ENCODE data around the gene OPN1LW.

Gene OPN1LW

GRCh38 chrX:154115071-154115470 is 29.0 kb upstream of the OPN1LW start:
- H4K12ac ChIP-seq (ENCODE audit: low read depth, low read length) = no peak overlapping the region
- H2AK5ac ChIP-seq (ENCODE audit: low read length) = no peak overlapping the region
- H3K4ac ChIP-seq (ENCODE audit: low read depth, low read length) = no peak overlapping the region
- no peak overlapping the region for H3K23ac ChIP-seq (ENCODE audit: low read length)
- no peak overlapping the region for H3K14ac ChIP-seq (ENCODE audit: low read length)
- H4K91ac ChIP-seq (ENCODE audit: low read depth, low read length) = no peak overlapping the region
- H2BK5ac ChIP-seq (ENCODE audit: low read depth, low read length, poor library complexity) = no peak overlapping the region
- no peaks in the 10 kb centered on the region for H3K79me2 ChIP-seq (ENCODE audit: control insufficient read depth, insufficient read depth, low read length, poor library complexity)
- H2AFZ ChIP-seq (ENCODE audit: insufficient read depth, low read length, poor library complexity) = no peak overlapping the region
- no peak overlapping the region for H3K4me3 ChIP-seq (ENCODE audit: low read depth, low read length)
- H2BK12ac ChIP-seq (ENCODE audit: low read length) = no peak overlapping the region
- DNase-seq = no peak
- no peak overlapping the region for H2BK120ac ChIP-seq (ENCODE audit: insufficient read depth, low read length, poor library complexity)
- H3K36me3 ChIP-seq (ENCODE audit: control insufficient read depth in 1 of 2, insufficient read depth in 2 of 2, low read length in 2 of 2) = no peaks in the 10 kb centered on the region
- no peak overlapping the region for H3K27ac ChIP-seq (ENCODE audit: low read depth, low read length)
- no peak overlapping the region for H3K18ac ChIP-seq (ENCODE audit: low read length)
- no peaks in the 10 kb centered on the region for H3K9me3 ChIP-seq (ENCODE audit: insufficient read depth, low read depth, low read length)
- no peak overlapping the region for H3K4me2 ChIP-seq (ENCODE audit: low read length)
- H3K4me1 ChIP-seq (ENCODE audit: control insufficient read depth in 1 of 2, insufficient read depth in 2 of 2, low read length in 2 of 2) = no peaks in the 10 kb centered on the region
- no peak overlapping the region for H4K8ac ChIP-seq (ENCODE audit: low read depth, low read length)
- no peaks in the 10 kb centered on the region for H3K79me1 ChIP-seq (ENCODE audit: low read length)
- no peak overlapping the region for H3K9ac ChIP-seq (ENCODE audit: low read length)
- no peaks in the 10 kb centered on the region for H3K27me3 ChIP-seq (ENCODE audit: insufficient read depth, low read length)
- no CpG with 5 or more reads among the region's 10 CpGs for WGBS (ENCODE audit: extremely low coverage, insufficient coverage, insufficient read length)

- DNase-seq = no peak
- Histone ChIP-seq H4K91ac (ENCODE audit: low read depth, low read length) (no peak overlapping the region), H3K79me1 (ENCODE audit: low read length) (no peaks in the 10 kb centered on the region), H3K23ac (ENCODE audit: low read length) (no peak overlapping the region), H2BK5ac (ENCODE audit: low read depth, low read length, poor library complexity) (no peak overlapping the region), H3K4me3 (ENCODE audit: low read depth, low read length) (no peak overlapping the region), H3K4me2 (ENCODE audit: low read length) (no peak overlapping the region), H3K27ac (ENCODE audit: low read depth, low read length) (no peak overlapping the region), H3K18ac (ENCODE audit: low read length) (no peak overlapping the region), H3K14ac (ENCODE audit: low read length) (no peak overlapping the region), H3K4me1 (ENCODE audit: control insufficient read depth in 1 of 2, insufficient read depth in 2 of 2, low read length in 2 of 2) (no peaks in the 10 kb centered on the region), H2BK120ac (ENCODE audit: insufficient read depth, low read length, poor library complexity) (no peak overlapping the region), H4K12ac (ENCODE audit: low read depth, low read length) (no peak overlapping the region), H2BK12ac (ENCODE audit: low read length) (no peak overlapping the region), H3K9ac (ENCODE audit: low read length) (no peak overlapping the region), H2AFZ (ENCODE audit: insufficient read depth, low read length, poor library complexity) (no peak overlapping the region), H2AK5ac (ENCODE audit: low read length) (no peak overlapping the region), H3K79me2 (ENCODE audit: control insufficient read depth, insufficient read depth, low read length, poor library complexity) (no peaks in the 10 kb centered on the region), H3K4ac (ENCODE audit: low read depth, low read length) (no peak overlapping the region), H4K8ac (ENCODE audit: low read depth, low read length) (no peak overlapping the region), H3K36me3 (ENCODE audit: control insufficient read depth in 1 of 2, insufficient read depth in 2 of 2, low read length in 2 of 2) (no peaks in the 10 kb centered on the region), H3K9me3 (ENCODE audit: insufficient read depth, low read depth, low read length) (no peaks in the 10 kb centered on the region), H3K27me3 (ENCODE audit: insufficient read depth, low read length) (no peaks in the 10 kb centered on the region)
- WGBS (ENCODE audit: extremely low coverage, insufficient coverage, insufficient read length) = no CpG with 5 or more reads among the region's 5 CpGs
Measured at GRCh38 chrX:154115750-154116149, 28.3 kb upstream of the OPN1LW start.

- Histone ChIP-seq H3K4me1 (ENCODE audit: control insufficient read depth in 1 of 2, insufficient read depth in 2 of 2, low read length in 2 of 2) (peaks cover 0 to 2% of the 10 kb centered on the region in 2 experiments), H2BK5ac (ENCODE audit: low read depth, low read length, poor library complexity) (no peak overlapping the region), H3K27me3 (ENCODE audit: insufficient read depth, low read length) (no peaks in the 10 kb centered on the region), H3K18ac (ENCODE audit: low read length) (no peak overlapping the region), H3K4me2 (ENCODE audit: low read length) (no peak overlapping the region), H3K4me3 (ENCODE audit: low read depth, low read length) (no peak overlapping the region), H3K27ac (ENCODE audit: low read depth, low read length) (no peak overlapping the region), H3K79me1 (ENCODE audit: low read length) (no peaks in the 10 kb centered on the region), H3K4ac (ENCODE audit: low read depth, low read length) (no peak overlapping the region), H3K36me3 (ENCODE audit: control insufficient read depth in 1 of 2, insufficient read depth in 2 of 2, low read length in 2 of 2) (no peaks in the 10 kb centered on the region), H3K9me3 (ENCODE audit: insufficient read depth, low read depth, low read length) (no peaks in the 10 kb centered on the region), H3K9ac (ENCODE audit: low read length) (no peak overlapping the region), H2AK5ac (ENCODE audit: low read length) (no peak overlapping the region), H4K8ac (ENCODE audit: low read depth, low read length) (no peak overlapping the region), H3K23ac (ENCODE audit: low read length) (no peak overlapping the region), H3K79me2 (ENCODE audit: control insufficient read depth, insufficient read depth, low read length, poor library complexity) (no peaks in the 10 kb centered on the region), H4K91ac (ENCODE audit: low read depth, low read length) (no peak overlapping the region), H4K12ac (ENCODE audit: low read depth, low read length) (no peak overlapping the region), H2AFZ (ENCODE audit: insufficient read depth, low read length, poor library complexity) (no peak overlapping the region), H2BK120ac (ENCODE audit: insufficient read depth, low read length, poor library complexity) (no peak overlapping the region), H2BK12ac (ENCODE audit: low read length) (no peak overlapping the region), H3K14ac (ENCODE audit: low read length) (no peak overlapping the region)
- DNase-seq = no peak
- WGBS (ENCODE audit: extremely low coverage, insufficient coverage, insufficient read length) = no CpG with 5 or more reads among the region's 19 CpGs
Measured at GRCh38 chrX:154116426-154117211, 27.4 kb upstream of the OPN1LW start.

- Histone ChIP-seq H3K36me3 (ENCODE audit: control insufficient read depth in 1 of 2, insufficient read depth in 2 of 2, low read length in 2 of 2) (no peaks in the 10 kb centered on the region), H3K4ac (ENCODE audit: low read depth, low read length) (no peak overlapping the region), H3K9me3 (ENCODE audit: insufficient read depth, low read depth, low read length) (no peaks in the 10 kb centered on the region), H3K18ac (ENCODE audit: low read length) (no peak overlapping the region), H2AFZ (ENCODE audit: insufficient read depth, low read length, poor library complexity) (no peak overlapping the region), H3K79me2 (ENCODE audit: control insufficient read depth, insufficient read depth, low read length, poor library complexity) (no peaks in the 10 kb centered on the region), H3K14ac (ENCODE audit: low read length) (no peak overlapping the region), H3K4me1 (ENCODE audit: control insufficient read depth in 1 of 2, insufficient read depth in 2 of 2, low read length in 2 of 2) (peaks cover 2 to 11% of the 10 kb centered on the region in 2 experiments), H2BK12ac (ENCODE audit: low read length) (no peak overlapping the region), H3K4me3 (ENCODE audit: low read depth, low read length) (no peak overlapping the region), H2BK120ac (ENCODE audit: insufficient read depth, low read length, poor library complexity) (no peak overlapping the region), H3K4me2 (ENCODE audit: low read length) (no peak overlapping the region), H4K91ac (ENCODE audit: low read depth, low read length) (no peak overlapping the region), H3K27ac (ENCODE audit: low read depth, low read length) (no peak overlapping the region), H2BK5ac (ENCODE audit: low read depth, low read length, poor library complexity) (no peak overlapping the region), H2AK5ac (ENCODE audit: low read length) (no peak overlapping the region), H4K8ac (ENCODE audit: low read depth, low read length) (no peak overlapping the region), H3K9ac (ENCODE audit: low read length) (no peak overlapping the region), H3K79me1 (ENCODE audit: low read length) (no peaks in the 10 kb centered on the region), H3K23ac (ENCODE audit: low read length) (no peak overlapping the region), H4K12ac (ENCODE audit: low read depth, low read length) (no peak overlapping the region), H3K27me3 (ENCODE audit: insufficient read depth, low read length) (no peaks in the 10 kb centered on the region)
- WGBS (ENCODE audit: extremely low coverage, insufficient coverage, insufficient read length) = no CpG with 5 or more reads among the region's 6 CpGs
- DNase-seq = no peak
Measured at GRCh38 chrX:154117566-154117965, 26.5 kb upstream of the OPN1LW start.
